AG04450 (cell line): ENCODE measurements around the gene GALK2. TPM values are rescaled to one million over a fixed set of nuclear protein-coding genes. Genes with fewer than 3 reads are reported as not detected.

Experiments
- CTCF ChIA-PET: fragments of 300-600, 350-600 bp; formaldehyde crosslinking; extraction: SDS; loops from one replicate; lab custom pipeline; 2022; ENCODE audit warnings: antibody characterized with exemption, inconsistent platforms; lab: Charles Lee
- POLR2A ChIA-PET: fragments of 350-600 bp; formaldehyde crosslinking; extraction: SDS; loops from one replicate; lab custom pipeline; 2021; ENCODE audit warnings: antibody characterized with exemption, inconsistent platforms; lab: Yijun Ruan, JAX
- DNase-seq: peaks from one replicate; pipeline ENCODE4 v3.0.0-alpha.2; 2011; ENCODE audit warnings: low read depth, low spot score
- H3K27ac ChIP-seq: one replicate; pipeline ENCODE4 v1.5.1; 2012; ENCODE audit warnings: low read depth, low read length, control low read depth
- H3K27me3 ChIP-seq: one replicate; pipeline ENCODE4 v1.6.0; 2012; ENCODE audit warnings: low read length; ENCODE audit not compliant: control insufficient read depth, insufficient read depth
- H3K4me3 ChIP-seq: 2 replicates; pipeline ENCODE4 v1.5.1; 2011; ENCODE audit warnings: mild to moderate bottlenecking, low read depth, low read length, control low read depth
- H3K9me3 ChIP-seq: 2 replicates; pipeline ENCODE4 v1.5.1; 2012; ENCODE audit warnings: low read length; ENCODE audit not compliant: control insufficient read depth, insufficient read depth
- polyA plus RNA-seq: library from polyadenylated mRNA; depleted of rRNA; stranded (reverse); fragments of >200 nt; gene quantifications from 2 replicates; pipeline ENCODE4 v1.2.3, GENCODE V29; 2011; rRNA removed
- small RNA-seq: library from RNA; depleted of rRNA; stranded (forward); fragments of <200 nt; gene quantifications from one replicate; pipeline ENCODE3, GENCODE V24; 2012; ENCODE audit warnings: low read depth; ENCODE audit not compliant: insufficient read length
- TF ChIP-seq, protein P1 (sequence below): IDR thresholded peaks from 2 replicates; pipeline ENCODE4 v1.5.1; 2011; ENCODE audit warnings: low read depth, low read length, control low read depth, inconsistent platforms

Gene GALK2
- polyA plus RNA-seq, 1 experiment, result 32.2 TPM

DNA sequence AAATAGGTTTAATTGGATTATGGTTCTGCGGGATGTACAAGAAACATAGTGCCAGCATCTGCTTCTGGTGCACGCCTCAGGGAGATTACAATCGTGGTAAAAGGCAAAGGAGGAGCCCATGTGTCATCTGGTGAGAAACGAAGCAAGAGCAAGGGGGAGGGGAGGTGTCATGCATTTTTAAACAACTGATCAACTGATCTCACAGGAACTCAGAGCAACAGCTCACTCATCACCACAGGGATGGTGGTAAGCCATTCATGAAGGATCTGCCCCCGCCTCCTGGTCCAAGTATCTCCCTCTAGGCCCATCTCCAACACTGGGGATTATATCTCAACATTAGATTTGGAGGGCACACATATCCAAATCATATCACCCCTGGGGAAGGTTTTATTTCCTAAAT lies 210.9 kb downstream of the GALK2 start:
- no peak overlapping the region for H3K27ac ChIP-seq
- no peaks in the 10 kb centered on the region for H3K27me3 ChIP-seq
- no peak overlapping the region for H3K4me3 ChIP-seq
- CTCF ChIA-PET, result no interaction called here
- POLR2A ChIA-PET, result no interaction called here
- DNase-seq, result no peak
- H3K9me3 ChIP-seq, result no peaks in the 10 kb centered on the region
- TF ChIP-seq, protein P1, sequence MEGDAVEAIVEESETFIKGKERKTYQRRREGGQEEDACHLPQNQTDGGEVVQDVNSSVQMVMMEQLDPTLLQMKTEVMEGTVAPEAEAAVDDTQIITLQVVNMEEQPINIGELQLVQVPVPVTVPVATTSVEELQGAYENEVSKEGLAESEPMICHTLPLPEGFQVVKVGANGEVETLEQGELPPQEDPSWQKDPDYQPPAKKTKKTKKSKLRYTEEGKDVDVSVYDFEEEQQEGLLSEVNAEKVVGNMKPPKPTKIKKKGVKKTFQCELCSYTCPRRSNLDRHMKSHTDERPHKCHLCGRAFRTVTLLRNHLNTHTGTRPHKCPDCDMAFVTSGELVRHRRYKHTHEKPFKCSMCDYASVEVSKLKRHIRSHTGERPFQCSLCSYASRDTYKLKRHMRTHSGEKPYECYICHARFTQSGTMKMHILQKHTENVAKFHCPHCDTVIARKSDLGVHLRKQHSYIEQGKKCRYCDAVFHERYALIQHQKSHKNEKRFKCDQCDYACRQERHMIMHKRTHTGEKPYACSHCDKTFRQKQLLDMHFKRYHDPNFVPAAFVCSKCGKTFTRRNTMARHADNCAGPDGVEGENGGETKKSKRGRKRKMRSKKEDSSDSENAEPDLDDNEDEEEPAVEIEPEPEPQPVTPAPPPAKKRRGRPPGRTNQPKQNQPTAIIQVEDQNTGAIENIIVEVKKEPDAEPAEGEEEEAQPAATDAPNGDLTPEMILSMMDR, result no peak

Small RNA genes within 50 kb of the gene (small RNA-seq; reads per million reads assigned to genes)
- gene MIR4716 (not detected), gene RF00019 (not detected), gene RN7SL307P (not detected)

Other genes starting within 250 kb of the GALK2 start
- 5.1 TPM in 2 replicates for gene SHC4, start 206.3 kb upstream of the GALK2 start, polyA plus RNA-seq
- gene SECISBP2L, start 123.8 kb upstream of the GALK2 start, polyA plus RNA-seq, result 41.3 and 42.7 TPM in 2 replicates
- 84.6 and 135 TPM in 2 replicates for gene COPS2, start 14.6 kb upstream of the GALK2 start, polyA plus RNA-seq